GM18858 (cell line): ENCODE measurements around the gene IGF2BP1.
"Not testable (repeated sequence)": the region's sequence is repeated elsewhere in the genome, so short reads cannot be mapped to it uniquely, and the experiment has no call there.

Experiments
- ATAC-seq: cut with Tn5 transposase; IDR thresholded peaks from one replicate; pipeline ENCODE4 v1.9.1; 2021; ENCODE audit not compliant: unreplicated experiment

The IGF2BP1 gene

GRCh38 chr17:49090878-49091594 lies 93.9 kb downstream of the IGF2BP1 start:
- ATAC-seq = no peak

GRCh38 chr17:49093131-49093530 lies 95.9 kb downstream of the IGF2BP1 start:
- ATAC-seq = no peak

- no peak for ATAC-seq
Observed at GRCh38 chr17:49100601-49101000, 103.4 kb downstream of the IGF2BP1 start.

- ATAC-seq = no peak
Observed at GRCh38 chr17:49101054-49101534, 103.9 kb downstream of the IGF2BP1 start.

GRCh38 chr17:49103360-49103759 lies 106.2 kb downstream of the IGF2BP1 start:
- not testable (repeated sequence) for ATAC-seq

- ATAC-seq = no peak
Observed at GRCh38 chr17:49104511-49105074, 107.4 kb downstream of the IGF2BP1 start.
